WTC11 (cell line): Measurements from ENCODE around the gene USH2A. TPM values are rescaled to one million over a fixed set of nuclear protein-coding genes. Genes with fewer than 3 reads are reported as not detected.

Experiments used
- ATAC-seq: fragments of 200-7000 bp; cut with Tn5 transposase; 2 replicates; pipeline ENCODE4 v1.10.0; 2021; ENCODE audit warnings: mild to moderate bottlenecking, moderate library complexity
- CTCF ChIA-PET: fragments of 300-600 bp; sonication (Branson Sonifier 250); formaldehyde crosslinking; loops from one replicate; lab custom pipeline; 2021; ENCODE audit warnings: antibody characterized with exemption; lab: Charles Lee
- POLR2A ChIA-PET: fragments of 350-600 bp; sonication (Branson Sonifier 250); formaldehyde crosslinking; loops from one replicate; lab custom pipeline; 2021; ENCODE audit warnings: antibody characterized with exemption; lab: Charles Lee
- DNase-seq: peaks from one replicate; pipeline ENCODE4 v3.0.0; 2021; ENCODE audit warnings: low spot score
- H3K27ac Mint-ChIP-seq: 2 replicates; pipeline ENCODE4 v1.8.0; 2021; ENCODE audit warnings: mixed read lengths
- H3K27me3 Mint-ChIP-seq: 2 replicates; pipeline ENCODE4 v1.8.0; 2021; ENCODE audit warnings: low read depth, mild to moderate bottlenecking, moderate library complexity, mixed read lengths
- H3K36me3 Mint-ChIP-seq: 2 replicates; pipeline ENCODE4 v1.8.0; 2021; ENCODE audit warnings: mixed read lengths
- H3K4me1 Mint-ChIP-seq: 2 replicates; pipeline ENCODE4 v1.8.0; 2022; ENCODE audit warnings: mixed read lengths
- H3K4me3 Mint-ChIP-seq: 2 replicates; pipeline ENCODE4 v1.8.0; 2021; ENCODE audit warnings: mild to moderate bottlenecking, moderate library complexity, mixed read lengths
- H3K9me3 Mint-ChIP-seq: 2 replicates; pipeline ENCODE4 v1.8.0; 2021; ENCODE audit warnings: mixed read lengths
- ARID4B ChIP-seq: sonication (generic); formaldehyde crosslinking; IDR thresholded peaks from 2 replicates; pipeline ENCODE4 v1.8.0; 2023; ENCODE audit warnings: missing genetic modification reagents, mild to moderate bottlenecking, borderline replicate concordance
- ATF2 ChIP-seq: sonication (generic); formaldehyde crosslinking; IDR thresholded peaks from 2 replicates; pipeline ENCODE4 v1.8.1; 2022; ENCODE audit warnings: low read depth, missing genetic modification reagents, borderline replicate concordance
- ATF3 ChIP-seq: sonication (generic); formaldehyde crosslinking; conservative IDR thresholded peaks from 2 replicates; pipeline ENCODE4 v1.8.1; 2022; ENCODE audit warnings: mild to moderate bottlenecking, missing genetic modification reagents
- CBFB ChIP-seq: sonication (generic); formaldehyde crosslinking; IDR thresholded peaks from 2 replicates; pipeline ENCODE4 v1.8.1; 2022; ENCODE audit warnings: mild to moderate bottlenecking, low read depth, missing genetic modification reagents
- CREM ChIP-seq: sonication (generic); formaldehyde crosslinking; IDR thresholded peaks from 2 replicates; pipeline ENCODE4 v1.8.1; 2022; ENCODE audit warnings: mild to moderate bottlenecking, missing genetic modification reagents, moderate library complexity
- E2F1 ChIP-seq: sonication (generic); formaldehyde crosslinking; IDR thresholded peaks from 2 replicates; pipeline ENCODE4 v1.8.0; 2022; ENCODE audit warnings: mild to moderate bottlenecking, missing genetic modification reagents
- FOXK1 ChIP-seq: sonication (generic); formaldehyde crosslinking; IDR thresholded peaks from 2 replicates; pipeline ENCODE4 v1.8.0; 2022; ENCODE audit warnings: mild to moderate bottlenecking, moderate library complexity, missing genetic modification reagents
- FOXP1 ChIP-seq: sonication (generic); formaldehyde crosslinking; IDR thresholded peaks from 2 replicates; pipeline ENCODE4 v1.8.0; 2022; ENCODE audit warnings: missing genetic modification reagents, mild to moderate bottlenecking, moderate library complexity, borderline replicate concordance
- GTF2I ChIP-seq: fragments of 250-450 bp; sonication (Bioruptor Pico); conservative IDR thresholded peaks from 2 replicates; pipeline ENCODE4 v1.4.0; 2021; ENCODE audit warnings: mild to moderate bottlenecking
- IRF2 ChIP-seq: sonication (generic); formaldehyde crosslinking; IDR thresholded peaks from 2 replicates; pipeline ENCODE4 v1.8.0; 2022; ENCODE audit warnings: low read depth, missing genetic modification reagents, borderline replicate concordance
- MLX ChIP-seq: sonication (generic); formaldehyde crosslinking; IDR thresholded peaks from 2 replicates; pipeline ENCODE4 v1.8.1; 2023; ENCODE audit warnings: mild to moderate bottlenecking, missing genetic modification reagents, moderate library complexity
- NR1H2 ChIP-seq: sonication (generic); formaldehyde crosslinking; IDR thresholded peaks from 2 replicates; pipeline ENCODE4 v1.9.0; 2021; ENCODE audit warnings: mild to moderate bottlenecking, moderate library complexity, missing genetic modification reagents
- TCF7 ChIP-seq: sonication (generic); formaldehyde crosslinking; IDR thresholded peaks from 2 replicates; pipeline ENCODE4 v1.8.0; 2022; ENCODE audit warnings: mild to moderate bottlenecking, low read depth, missing genetic modification reagents, moderate library complexity
- ZBTB21 ChIP-seq: sonication (generic); formaldehyde crosslinking; IDR thresholded peaks from 2 replicates; pipeline ENCODE4 v1.8.1; 2023; ENCODE audit warnings: mild to moderate bottlenecking, missing genetic modification reagents, borderline replicate concordance
- ZNF396 ChIP-seq: fragments of 250-450 bp; sonication (Bioruptor Pico); IDR thresholded peaks from 2 replicates; pipeline ENCODE4 v1.8.0; 2021; ENCODE audit warnings: mild to moderate bottlenecking, moderate library complexity, borderline replicate concordance
- ZNF671 ChIP-seq: fragments of 250-450 bp; sonication (Bioruptor Pico); IDR thresholded peaks from 2 replicates; pipeline ENCODE4 v1.8.0; 2021; ENCODE audit warnings: mild to moderate bottlenecking
- ZSCAN18 ChIP-seq: fragments of 250-450 bp; sonication (Bioruptor Pico); IDR thresholded peaks from 2 replicates; pipeline ENCODE4 v2.1.2; 2022; ENCODE audit warnings: mild to moderate bottlenecking, moderate library complexity
- total RNA-seq: library from RNA; stranded (reverse); gene quantifications from 3 replicates; pipeline ENCODE4 v1.2.3, GENCODE V29; 2021

USH2A gene
- total RNA-seq, 1 experiment from 2014 or later, result 0.37 TPM

GRCh38 chr1:215647738-215648137, 775.5 kb downstream of the USH2A start:
- no peak for DNase-seq
- Mint-ChIP-seq H3K9me3 (no peaks in the 10 kb centered on the region), H3K4me3 (no peak overlapping the region), H3K27me3 (no peaks in the 10 kb centered on the region), H3K4me1 (peaks cover 51% of the 10 kb centered on the region), H3K36me3 (no peaks in the 10 kb centered on the region), H3K27ac (no peak overlapping the region)
- ChIA-PET POLR2A (no interaction called here), CTCF (no interaction called here)
- ATAC-seq, result no peak
- TF ChIP-seq ATF3 (CRISPR knock-in tag) (no peak), CREM (CRISPR knock-in tag) (no peak)

- H3K9me3 Mint-ChIP-seq, result no peaks in the 10 kb centered on the region
- ATAC-seq (no peak), DNase-seq (no peak)
- no peak for TF ChIP-seq CREM (CRISPR knock-in tag)
- TF ChIP-seq ARID4B, result no peak
- TF ChIP-seq GTF2I (CRISPR knock-in tag), result no peak
- TF ChIP-seq NR1H2 (CRISPR knock-in tag), result no peak
- no peak for TF ChIP-seq ZNF396 (CRISPR knock-in tag)
- no peak for TF ChIP-seq E2F1 (CRISPR knock-in tag)
- TF ChIP-seq FOXK1 (CRISPR knock-in tag), result no peak
- TF ChIP-seq FOXP1 (CRISPR knock-in tag), result no peak
- no peak for TF ChIP-seq ATF3 (CRISPR knock-in tag)
- H3K4me1 Mint-ChIP-seq, result peaks cover 33% of the 10 kb centered on the region
- no peaks in the 10 kb centered on the region for H3K27me3 Mint-ChIP-seq
- no peaks in the 10 kb centered on the region for H3K36me3 Mint-ChIP-seq
- POLR2A ChIA-PET, result no interaction called here
- no peak overlapping the region for H3K27ac Mint-ChIP-seq
- no peak overlapping the region for H3K4me3 Mint-ChIP-seq
- CTCF ChIA-PET, result no interaction called here
Measured at GRCh38 chr1:215645861-215646260, 777.4 kb downstream of the USH2A start.

GRCh38 chr1:215645182-215645581, 778.1 kb downstream of the USH2A start:
- CTCF ChIA-PET, result no interaction called here
- no peaks in the 10 kb centered on the region for H3K9me3 Mint-ChIP-seq
- POLR2A ChIA-PET, result no interaction called here
- no peak overlapping the region for H3K4me3 Mint-ChIP-seq
- H3K4me1 Mint-ChIP-seq, result peaks cover 26% of the 10 kb centered on the region
- H3K36me3 Mint-ChIP-seq, result no peaks in the 10 kb centered on the region
- H3K27me3 Mint-ChIP-seq, result no peaks in the 10 kb centered on the region
- ATAC-seq (no peak), DNase-seq (no peak)
- H3K27ac Mint-ChIP-seq, result no peak overlapping the region
- TF ChIP-seq TCF7, result no peak
- no peak for TF ChIP-seq IRF2 (CRISPR knock-in tag)
- TF ChIP-seq ZSCAN18, result no peak
- no peak for TF ChIP-seq ZNF671
- TF ChIP-seq ZBTB21 (CRISPR knock-in tag), result no peak
- TF ChIP-seq CBFB, result no peak
- TF ChIP-seq ATF2, result no peak
- no peak for TF ChIP-seq ARID4B
- no peak for TF ChIP-seq MLX
